Esophagus squamous epithelium (tissue), 5 donors: Measurements from ENCODE around the gene TMEM80. TPM values are rescaled to one million over a fixed set of nuclear protein-coding genes. Genes with fewer than 3 reads are reported as not detected.

Experiments used
- DNase-seq: peaks from one replicate; lab custom pipeline; 2025; lab: John Stamatoyannopoulos, UW
- H3K27ac ChIP-seq, 4 donors: fragments of 200-600 bp; sonication (generic); one replicate each; pipeline ENCODE4 v1.5.1; 2016 to 2019; ENCODE audit warnings: mild to moderate bottlenecking in 1 of 4
- H3K27me3 ChIP-seq, 4 donors: fragments of 200-600 bp; sonication (generic); 1 replicate in 3 of 4; 2 replicates in 1 of 4; pipeline versions ENCODE4 v1.5.1 to v1.6.0; 2017 to 2021; ENCODE audit warnings: antibody characterized with exemption in 1 of 4
- H3K36me3 ChIP-seq, 3 donors: fragments of 200-600 bp; sonication (generic); one replicate each; pipeline ENCODE4 v1.5.1; 2016 to 2019
- H3K4me1 ChIP-seq, 3 donors: fragments of 200-600 bp; sonication (generic); one replicate each; pipeline ENCODE4 v1.5.1; 2017 to 2019
- H3K4me3 ChIP-seq, 4 donors: fragments of 200-600 bp; sonication (generic); 1 replicate in 3 of 4; 2 replicates in 1 of 4; pipeline ENCODE4 v1.5.1; 2016 to 2019; ENCODE audit warnings: mild to moderate bottlenecking in 2 of 4, moderate library complexity in 1 of 4
- H3K9me3 ChIP-seq, 3 donors: fragments of 200-600 bp; sonication (generic); one replicate each; pipeline ENCODE4 v1.5.1; 2016 to 2019
- CTCF ChIP-seq, 6 experiments: fragments of 450-650 bp in 4 of 6; fragments of 200-600 bp in 2 of 6; sonication (generic) in 2 of 6; IDR thresholded peaks; one replicate each; pipeline ENCODE4 v1.5.1; 2016 to 2019; ENCODE audit warnings: antibody characterized with exemption in 6 of 6, mild to moderate bottlenecking in 4 of 6, moderate library complexity in 4 of 6
- POLR2A ChIP-seq, 4 donors: fragments of 450-650 bp; IDR thresholded peaks; one replicate each; pipeline ENCODE4 v1.6.1; 2017; ENCODE audit warnings: antibody characterized with exemption in 4 of 4, mild to moderate bottlenecking in 4 of 4, moderate library complexity in 3 of 4
- WGBS, 2 donors: methylation state at CpG; one replicate each; pipeline ENCODE4 v1.1.5; 2018; 5-methylcytosine and 5-hydroxymethylcytosine counted together
- intact Hi-C: fragments of 100-400 bp; cut with DNase I; formaldehyde crosslinking; loops from one replicate; pipeline ENCODE4 v1.15.0; 2022
- total RNA-seq, 4 donors: library from RNA; depleted of rRNA; stranded (reverse); fragments of >200 nt; gene quantifications; one replicate each; pipeline ENCODE4 v1.1.0, GENCODE V29; 2016
- donor health status: DM: yes; HTN: yes; CAD: no.

TMEM80 gene
- total RNA-seq, 4 donors from 2014 or later: 16.1 to 55.3 (median 18.1) TPM

- WGBS, 2 donors: 87 to 90% methylated on average over 3 to 4 of the region's 19 CpGs
- Histone ChIP-seq H3K27ac (no peak overlapping the region), H3K36me3 (peaks cover 12 to 67% (median 22%) of the 10 kb centered on the region in 3 donors), H3K4me3 (no peak overlapping the region), H3K4me1 (peaks cover 45 to 89% (median 58%) of the 10 kb centered on the region in 3 donors), H3K9me3 (no peaks in the 10 kb centered on the region), H3K27me3 (peaks cover 0 to 82% (median 3%) of the 10 kb centered on the region in 4 donors)
- intact Hi-C loops: loop anchor here (5.0 to 10.0 kb wide), 2 partner anchors 59 to 167 kb away; no protein-coding TSS in a partner anchor
- no peak for DNase-seq
- TF ChIP-seq CTCF (IDR thresholded peaks at IDR 0.05): no peak
- no peak for TF ChIP-seq POLR2A (IDR thresholded peaks at IDR 0.05)
Observed at GRCh38 chr11:724049-724777, 28.6 kb downstream of the TMEM80 start.

- no peaks in the 10 kb centered on the region for H3K9me3 ChIP-seq
- H3K4me3 ChIP-seq: no peak overlapping the region
- intact Hi-C loops: loop anchor here (5.0 to 10.0 kb wide), 2 partner anchors 60 to 168 kb away; no protein-coding TSS in a partner anchor
- H3K4me1 ChIP-seq: peaks cover 45 to 92% (median 62%) of the 10 kb centered on the region in 3 donors
- TF ChIP-seq POLR2A (IDR thresholded peaks at IDR 0.05): no peak
- no peak for TF ChIP-seq CTCF (IDR thresholded peaks at IDR 0.05)
- WGBS, 2 donors: 50 to 72% methylated on average over 2 to 7 of the region's 18 CpGs
- peaks cover 12 to 61% (median 22%) of the 10 kb centered on the region in 3 donors for H3K36me3 ChIP-seq
- H3K27ac ChIP-seq: peak overlapping the region in 2 of 4 donors; percentile 81 to 88
- peaks cover 0 to 80% (median 3%) of the 10 kb centered on the region in 4 donors for H3K27me3 ChIP-seq
- DNase-seq: no peak
Observed at GRCh38 chr11:724778-725386, 29.3 kb downstream of the TMEM80 start.

- Histone ChIP-seq H3K4me1 (peaks cover 44 to 84% (median 58%) of the 10 kb centered on the region in 3 donors), H3K27me3 (peaks cover 0 to 72% (median 3%) of the 10 kb centered on the region in 4 donors), H3K9me3 (no peaks in the 10 kb centered on the region), H3K36me3 (peaks cover 12 to 52% (median 17%) of the 10 kb centered on the region in 3 donors), H3K27ac (peak overlapping the region; percentile 75 to 88 (median 78)), H3K4me3 (peak overlapping the region; percentile 2 to 54 (median 27))
- DNase-seq: no peak
- WGBS, 2 donors: 40 to 47% methylated on average over 1 to 4 of the region's 53 CpGs
- no peak for TF ChIP-seq POLR2A (IDR thresholded peaks at IDR 0.05)
- TF ChIP-seq CTCF (IDR thresholded peaks at IDR 0.05): no peak
- intact Hi-C loops: loop anchor here (10.0 kb wide), 1 partner anchor 61 kb away; no protein-coding TSS in a partner anchor
Observed at GRCh38 chr11:725624-726202, 30.1 kb downstream of the TMEM80 start.

GRCh38 chr11:726278-727220, 30.9 kb downstream of the TMEM80 start:
- peaks cover 0 to 65% (median 1%) of the 10 kb centered on the region in 4 donors for H3K27me3 ChIP-seq
- no peak for DNase-seq
- peaks cover 36 to 75% (median 49%) of the 10 kb centered on the region in 3 donors for H3K4me1 ChIP-seq
- 26 to 28% methylated on average over 6 to 15 of the region's 61 CpGs for WGBS, 2 donors
- peaks cover 3 to 44% (median 9%) of the 10 kb centered on the region in 3 donors for H3K36me3 ChIP-seq
- H3K27ac ChIP-seq: peak overlapping the region; percentile 75 to 88 (median 78)
- no peaks in the 10 kb centered on the region for H3K9me3 ChIP-seq
- H3K4me3 ChIP-seq: peak overlapping the region; percentile 2 to 54 (median 27)
- intact Hi-C loops: loop anchor here (10.0 kb wide), 1 partner anchor 62 kb away; no protein-coding TSS in a partner anchor
- TF ChIP-seq POLR2A (IDR thresholded peaks at IDR 0.05) (no peak), CTCF (IDR thresholded peaks at IDR 0.05) (no peak)
